Nephron progenitor cell (in vitro differentiated cells): ENCODE results near the gene UBQLN2.

Experiments
- DNase-seq: peaks from one replicate; pipeline ENCODE4 v3.0.0; 2021
- H3K27ac Mint-ChIP-seq: 2 replicates; pipeline ENCODE4 v1.8.0; 2021; ENCODE audit warnings: mild to moderate bottlenecking, moderate library complexity, mixed read lengths
- H3K27me3 Mint-ChIP-seq: 2 replicates; pipeline ENCODE4 v1.8.0; 2021; ENCODE audit warnings: mild to moderate bottlenecking, low read depth, mixed read lengths; ENCODE audit not compliant: poor library complexity
- H3K36me3 Mint-ChIP-seq: 2 replicates; pipeline ENCODE4 v1.8.0; 2021; ENCODE audit warnings: low read depth, mixed read lengths
- H3K4me1 Mint-ChIP-seq: 2 replicates; pipeline ENCODE4 v1.8.0; 2021; ENCODE audit warnings: mixed read lengths
- H3K4me3 Mint-ChIP-seq: 2 replicates; pipeline ENCODE4 v1.8.0; 2021; ENCODE audit warnings: mild to moderate bottlenecking, moderate library complexity, mixed read lengths
- H3K9me3 Mint-ChIP-seq: 2 replicates; pipeline ENCODE4 v1.8.0; 2021; ENCODE audit warnings: mild to moderate bottlenecking, moderate library complexity, mixed read lengths
- CTCF ChIP-seq: fragments of 200-600 bp; sonication (generic); IDR thresholded peaks from 2 replicates; pipeline ENCODE4 v1.5.0; 2021; ENCODE audit warnings: antibody characterized with exemption

Gene UBQLN2

GRCh38 chrX:56615282-56615681 is 51.9 kb downstream of the UBQLN2 start:
- Mint-ChIP-seq H3K4me3 (no peak overlapping the region), H3K36me3 (no peaks in the 10 kb centered on the region), H3K4me1 (peaks cover 10% of the 10 kb centered on the region), H3K27me3 (peaks cover 4% of the 10 kb centered on the region), H3K27ac (no peak overlapping the region), H3K9me3 (peaks cover 32% of the 10 kb centered on the region)
- no peak for TF ChIP-seq CTCF
- DNase-seq: no peak
